HG03280 (cell line): ENCODE results near the gene USPL1.
A peak's percentile ranks its signal among the peaks of the same experiment; 100 is the strongest.
"Not testable (repeated sequence)": the region's sequence is repeated elsewhere in the genome, so short reads cannot be mapped to it uniquely, and the experiment has no call there.

ENCODE experiments used
- ATAC-seq: cut with Tn5 transposase; IDR thresholded peaks from one replicate; pipeline ENCODE4 v1.9.1; 2021; ENCODE audit warnings: mild to moderate bottlenecking, moderate library complexity; ENCODE audit not compliant: unreplicated experiment

The USPL1 gene

GRCh38 chr13:30615866-30616541 is 1.7 kb upstream of the USPL1 start:
- no peak for ATAC-seq

- peak; percentile 12 for ATAC-seq
Observed at GRCh38 chr13:30616927-30617314, 799 bp upstream of the USPL1 start.

GRCh38 chr13:30618186-30618929 is 638 bp downstream of the USPL1 start:
- no peak for ATAC-seq

GRCh38 chr13:30618930-30619279 is 1.2 kb downstream of the USPL1 start:
- ATAC-seq = no peak

GRCh38 chr13:30619731-30620130 is 2.0 kb downstream of the USPL1 start:
- ATAC-seq = no peak

GRCh38 chr13:30620941-30621340 is 3.2 kb downstream of the USPL1 start:
- ATAC-seq = no peak

GRCh38 chr13:30622551-30622950 is 4.8 kb downstream of the USPL1 start:
- ATAC-seq = no peak

- no peak for ATAC-seq
Observed at GRCh38 chr13:30623392-30623791, 5.7 kb downstream of the USPL1 start.

- ATAC-seq = no peak
Observed at GRCh38 chr13:30624630-30625029, 6.9 kb downstream of the USPL1 start.

GRCh38 chr13:30629527-30629926 is 11.8 kb downstream of the USPL1 start:
- ATAC-seq = no peak

- ATAC-seq = no peak
Observed at GRCh38 chr13:30633861-30634260, 16.1 kb downstream of the USPL1 start.

- ATAC-seq = no peak
Observed at GRCh38 chr13:30634838-30635237, 17.1 kb downstream of the USPL1 start.

GRCh38 chr13:30638301-30638700 is 20.6 kb downstream of the USPL1 start:
- ATAC-seq = no peak

GRCh38 chr13:30639671-30640070 is 22.0 kb downstream of the USPL1 start:
- ATAC-seq = no peak

GRCh38 chr13:30641173-30641572 is 23.5 kb downstream of the USPL1 start:
- ATAC-seq = not testable (repeated sequence)

- ATAC-seq = no peak
Observed at GRCh38 chr13:30645629-30646028, 27.9 kb downstream of the USPL1 start.

GRCh38 chr13:30647420-30647819 is 29.7 kb downstream of the USPL1 start:
- ATAC-seq = no peak

GRCh38 chr13:30647824-30648521 is 30.3 kb downstream of the USPL1 start:
- no peak for ATAC-seq

- ATAC-seq = no peak
Observed at GRCh38 chr13:30648522-30649012, 30.8 kb downstream of the USPL1 start.

- ATAC-seq = not testable (repeated sequence)
Observed at GRCh38 chr13:30651648-30652047, 33.9 kb downstream of the USPL1 start.

GRCh38 chr13:30652746-30653386 is 35.1 kb downstream of the USPL1 start:
- ATAC-seq = no peak
